Measurements from ENCODE around the gene MRPS23. TPM values are rescaled to one million over a fixed set of nuclear protein-coding genes. Genes with fewer than 3 reads are reported as not detected.
A peak's percentile ranks its signal among the peaks of the same experiment; 100 is the strongest.

MRPS23 gene
- total and polyA plus RNA-seq, 7 donors = 9.5 to 43.9 (median 15.1) TPM

GRCh38 chr17:57889892-57890856 is 40.3 kb upstream of the MRPS23 start:
- 58 to 67% methylated on average over 11 of the region's 11 CpGs for WGBS, 2 donors
- no peak overlapping the region for H3K4me3 ChIP-seq
- no peak for TF ChIP-seq POLR2A (IDR thresholded peaks at IDR 0.05)
- peak in 3 of 4 donors; percentile 49 to 78 (median 51) for TF ChIP-seq EP300 (IDR thresholded peaks at IDR 0.05)
- TF ChIP-seq CTCF (IDR thresholded peaks at IDR 0.05) = no peak
- TF ChIP-seq POLR2AphosphoS5 (IDR thresholded peaks at IDR 0.05) = peak; percentile 71 to 92 (median 88)
- intact Hi-C loops (cut with DNase I) = loop anchor here (2.0 kb wide), 1 partner anchor 31 kb away; no protein-coding TSS in a partner anchor
- peaks cover 0 to 4% (median 3%) of the 10 kb centered on the region in 4 donors for H3K36me3 ChIP-seq
- DNase-seq = peak; percentile 97
- peaks cover 0 to 83% (median 79%) of the 10 kb centered on the region in 4 donors for H3K4me1 ChIP-seq
- H3K27me3 ChIP-seq = no peaks in the 10 kb centered on the region
- H3K27ac ChIP-seq = peak overlapping the region; percentile 97 to 100 (median 98)
- no peaks in the 10 kb centered on the region for H3K9me3 ChIP-seq

GRCh38 chr17:57889252-57889651 is 39.4 kb upstream of the MRPS23 start:
- WGBS, 2 donors = 90 to 91% methylated on average over 2 of the region's 2 CpGs
- Histone ChIP-seq H3K27ac (peak overlapping the region; percentile 97 to 100 (median 98)), H3K36me3 (peaks cover 0 to 13% (median 9%) of the 10 kb centered on the region in 4 donors), H3K27me3 (no peaks in the 10 kb centered on the region), H3K4me1 (peaks cover 0 to 74% (median 70%) of the 10 kb centered on the region in 4 donors), H3K4me3 (no peak overlapping the region), H3K9me3 (no peaks in the 10 kb centered on the region)
- DNase-seq = no peak
- intact Hi-C loops (cut with DNase I) = no loop called here
- no peak for TF ChIP-seq CTCF (IDR thresholded peaks at IDR 0.05)
- no peak for TF ChIP-seq EP300 (IDR thresholded peaks at IDR 0.05)
- no peak for TF ChIP-seq POLR2AphosphoS5 (IDR thresholded peaks at IDR 0.05)
- no peak for TF ChIP-seq POLR2A (IDR thresholded peaks at IDR 0.05)

- Histone ChIP-seq H3K4me3 (no peak overlapping the region), H3K4me1 (peaks cover 0 to 67% (median 65%) of the 10 kb centered on the region in 4 donors), H3K27ac (peak overlapping the region; percentile 97 to 100 (median 98)), H3K36me3 (peaks cover 0 to 13% (median 9%) of the 10 kb centered on the region in 4 donors), H3K27me3 (no peaks in the 10 kb centered on the region), H3K9me3 (no peaks in the 10 kb centered on the region)
- 85 to 90% methylated on average over 12 of the region's 12 CpGs for WGBS, 2 donors
- TF ChIP-seq POLR2AphosphoS5 (IDR thresholded peaks at IDR 0.05) (peak in 3 of 4 donors; percentile 29 to 59 (median 38)), CTCF (IDR thresholded peaks at IDR 0.05) (no peak)
- peak; percentile 79 for DNase-seq
- intact Hi-C loops (cut with DNase I) = no loop called here
Observed at GRCh38 chr17:57888311-57889216, 38.7 kb upstream of the MRPS23 start.

GRCh38 chr17:57887161-57887560 is 37.3 kb upstream of the MRPS23 start:
- intact Hi-C loops (cut with DNase I) = no loop called here
- Histone ChIP-seq H3K4me3 (no peak overlapping the region), H3K9me3 (no peaks in the 10 kb centered on the region), H3K4me1 (peaks cover 0 to 60% (median 54%) of the 10 kb centered on the region in 4 donors), H3K27ac (peak overlapping the region; percentile 11 to 100 (median 98)), H3K27me3 (no peaks in the 10 kb centered on the region), H3K36me3 (peaks cover 0 to 19% (median 9%) of the 10 kb centered on the region in 4 donors)
- TF ChIP-seq POLR2A (IDR thresholded peaks at IDR 0.05) = no peak
- no peak for TF ChIP-seq EP300 (IDR thresholded peaks at IDR 0.05)
- TF ChIP-seq POLR2AphosphoS5 (IDR thresholded peaks at IDR 0.05) = no peak
- no peak for DNase-seq
- WGBS, 2 donors = 89 to 95% methylated on average over 4 of the region's 4 CpGs
